WTC11 (cell line): ENCODE measurements around the gene F2.

Experiments
- CBFB ChIP-seq: sonication (generic); formaldehyde crosslinking; IDR thresholded peaks from 2 replicates; pipeline ENCODE4 v1.8.1; 2022; ENCODE audit warnings: mild to moderate bottlenecking, low read depth, missing genetic modification reagents
- FOXJ3 ChIP-seq: sonication (generic); formaldehyde crosslinking; IDR thresholded peaks from 2 replicates; pipeline ENCODE4 v1.9.0; 2021; ENCODE audit warnings: missing genetic modification reagents, mild to moderate bottlenecking, borderline replicate concordance
- TF ChIP-seq, protein P1 (sequence below): fragments of 200-600 bp; IDR thresholded peaks from 2 replicates; pipeline ENCODE4 v1.8.0; 2022; ENCODE audit warnings: antibody characterized with exemption
- TF ChIP-seq, protein P2 (sequence below): sonication (generic); formaldehyde crosslinking; IDR thresholded peaks from 2 replicates; pipeline ENCODE4 v1.8.1; 2022; ENCODE audit warnings: mild to moderate bottlenecking, missing genetic modification reagents, moderate library complexity, borderline replicate concordance

GRCh38 chr11:46728659-46729040 is 9.6 kb downstream of the F2 start:
- TF ChIP-seq, protein P1, sequence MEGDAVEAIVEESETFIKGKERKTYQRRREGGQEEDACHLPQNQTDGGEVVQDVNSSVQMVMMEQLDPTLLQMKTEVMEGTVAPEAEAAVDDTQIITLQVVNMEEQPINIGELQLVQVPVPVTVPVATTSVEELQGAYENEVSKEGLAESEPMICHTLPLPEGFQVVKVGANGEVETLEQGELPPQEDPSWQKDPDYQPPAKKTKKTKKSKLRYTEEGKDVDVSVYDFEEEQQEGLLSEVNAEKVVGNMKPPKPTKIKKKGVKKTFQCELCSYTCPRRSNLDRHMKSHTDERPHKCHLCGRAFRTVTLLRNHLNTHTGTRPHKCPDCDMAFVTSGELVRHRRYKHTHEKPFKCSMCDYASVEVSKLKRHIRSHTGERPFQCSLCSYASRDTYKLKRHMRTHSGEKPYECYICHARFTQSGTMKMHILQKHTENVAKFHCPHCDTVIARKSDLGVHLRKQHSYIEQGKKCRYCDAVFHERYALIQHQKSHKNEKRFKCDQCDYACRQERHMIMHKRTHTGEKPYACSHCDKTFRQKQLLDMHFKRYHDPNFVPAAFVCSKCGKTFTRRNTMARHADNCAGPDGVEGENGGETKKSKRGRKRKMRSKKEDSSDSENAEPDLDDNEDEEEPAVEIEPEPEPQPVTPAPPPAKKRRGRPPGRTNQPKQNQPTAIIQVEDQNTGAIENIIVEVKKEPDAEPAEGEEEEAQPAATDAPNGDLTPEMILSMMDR: no peak
- TF ChIP-seq CBFB (CRISPR knock-in tag) (no peak), FOXJ3 (CRISPR knock-in tag) (no peak)
- TF ChIP-seq, protein P2, sequence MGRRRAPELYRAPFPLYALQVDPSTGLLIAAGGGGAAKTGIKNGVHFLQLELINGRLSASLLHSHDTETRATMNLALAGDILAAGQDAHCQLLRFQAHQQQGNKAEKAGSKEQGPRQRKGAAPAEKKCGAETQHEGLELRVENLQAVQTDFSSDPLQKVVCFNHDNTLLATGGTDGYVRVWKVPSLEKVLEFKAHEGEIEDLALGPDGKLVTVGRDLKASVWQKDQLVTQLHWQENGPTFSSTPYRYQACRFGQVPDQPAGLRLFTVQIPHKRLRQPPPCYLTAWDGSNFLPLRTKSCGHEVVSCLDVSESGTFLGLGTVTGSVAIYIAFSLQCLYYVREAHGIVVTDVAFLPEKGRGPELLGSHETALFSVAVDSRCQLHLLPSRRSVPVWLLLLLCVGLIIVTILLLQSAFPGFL: no peak
